M059J (cell line): ENCODE results near the gene TAF4B. TPM values are rescaled to one million over a fixed set of nuclear protein-coding genes. Genes with fewer than 3 reads are reported as not detected.
A peak's percentile ranks its signal among the peaks of the same experiment; 100 is the strongest.
"Not testable (repeated sequence)": the region's sequence is repeated elsewhere in the genome, so short reads cannot be mapped to it uniquely, and the experiment has no call there.

ENCODE experiments used
- DNase-seq: peaks from one replicate; pipeline ENCODE4 v3.0.0-alpha.2; 2012; ENCODE audit warnings: low read depth
- total RNA-seq: library from RNA; depleted of rRNA; stranded (reverse); fragments of >200 nt; shearing (Covaris generic); gene quantifications from 2 replicates; pipeline ENCODE4 v1.2.3, GENCODE V29; 2014

Gene TAF4B
- total RNA-seq, 1 experiment from 2014 or later: 3.8 TPM

- DNase-seq: no peak
Measured at GRCh38 chr18:26233208-26233607, 7.0 kb downstream of the TAF4B start.

DNA sequence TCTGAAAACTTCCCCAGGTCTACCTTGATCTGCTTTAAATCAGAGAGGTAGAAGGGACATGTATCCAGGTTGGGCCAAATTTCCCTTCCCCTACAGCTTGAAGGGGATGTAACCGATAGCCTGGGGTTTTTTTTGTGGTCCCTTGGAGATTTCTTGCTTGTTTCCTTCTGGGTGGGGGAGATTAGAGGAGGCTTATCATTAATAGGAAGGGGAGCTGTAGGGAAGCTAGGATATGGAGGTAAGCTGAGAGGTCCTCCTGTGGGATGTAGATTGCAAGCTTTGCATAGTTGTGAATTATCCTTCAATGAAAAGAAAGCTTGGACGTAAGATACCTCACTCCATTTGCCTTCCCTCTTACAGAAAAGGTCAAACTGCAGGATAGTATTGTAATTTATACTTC is 11.1 kb downstream of the TAF4B start:
- not testable (repeated sequence) for DNase-seq

DNA sequence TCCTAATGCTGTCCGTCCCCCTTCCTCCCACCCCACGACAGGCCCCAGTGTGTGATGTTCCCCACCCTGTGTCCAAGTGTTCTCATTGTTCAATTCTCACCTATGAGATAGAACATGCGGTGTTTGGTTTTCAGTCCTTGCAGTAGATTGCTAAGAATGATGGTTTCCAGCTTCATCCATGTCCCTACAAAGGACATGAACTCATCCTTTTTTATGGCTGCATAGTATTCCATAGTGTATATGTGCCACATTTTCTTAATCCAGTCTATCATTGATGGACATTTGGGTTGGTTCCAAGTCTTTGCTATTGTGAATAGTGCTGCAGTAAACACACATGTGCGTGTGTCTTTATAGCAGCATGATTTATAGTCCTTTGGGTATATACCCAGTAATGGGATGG is 12.5 kb downstream of the TAF4B start:
- DNase-seq: not testable (repeated sequence)

- DNase-seq: not testable (repeated sequence)
Measured at GRCh38 chr18:26242392-26242791, 16.1 kb downstream of the TAF4B start.

- not testable (repeated sequence) for DNase-seq
Measured at GRCh38 chr18:26245434-26245833, 19.2 kb downstream of the TAF4B start.

GRCh38 chr18:26252411-26252810 is 26.2 kb downstream of the TAF4B start:
- DNase-seq: no peak

- DNase-seq: not testable (repeated sequence)
Measured at GRCh38 chr18:26254808-26255207, 28.6 kb downstream of the TAF4B start.

DNA sequence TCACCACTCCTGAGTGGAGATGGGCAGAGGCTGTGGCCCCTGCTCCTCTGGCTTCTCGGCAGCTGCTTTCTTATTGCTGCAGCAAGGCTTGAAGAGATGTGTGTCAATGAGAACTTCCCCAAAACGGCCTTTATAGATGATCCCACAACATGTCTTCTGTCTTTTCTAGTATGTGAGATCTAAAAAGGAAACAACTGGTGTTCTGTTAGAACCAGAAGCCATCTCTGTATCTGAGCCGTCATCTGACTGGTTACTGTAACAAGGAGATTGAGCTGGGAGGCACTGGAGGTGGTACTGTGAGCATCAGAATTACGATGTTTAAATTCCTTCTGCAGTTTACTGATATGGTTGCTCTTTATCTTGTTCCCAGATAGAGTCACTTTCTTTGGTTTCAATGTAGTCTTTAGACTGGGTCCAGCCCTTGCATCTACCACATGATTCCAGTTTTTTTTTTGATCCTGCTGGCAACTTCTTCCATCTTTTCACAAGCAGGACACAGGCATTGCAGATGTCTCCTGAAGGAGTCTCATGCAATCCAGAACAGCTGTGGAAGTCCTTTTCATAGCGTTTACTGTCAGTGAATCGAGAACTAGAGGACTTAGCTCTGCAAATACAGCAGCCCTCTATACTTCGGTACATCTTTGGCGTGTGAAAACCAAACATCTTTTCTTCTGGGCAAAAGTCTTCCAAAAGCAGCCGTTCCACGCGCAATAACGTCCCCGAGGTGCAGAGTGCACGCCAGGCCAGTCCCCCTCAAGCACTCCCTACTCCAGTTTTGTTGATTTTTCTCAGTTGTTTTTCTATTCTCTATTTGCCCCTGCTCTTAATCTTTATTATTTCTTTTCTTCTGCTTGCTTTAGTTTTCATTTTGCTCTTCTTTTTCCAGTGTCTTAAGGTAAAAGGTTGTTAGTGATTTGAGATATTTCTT is 29.7 kb downstream of the TAF4B start:
- no peak for DNase-seq

GRCh38 chr18:26258711-26259110 is 32.5 kb downstream of the TAF4B start:
- DNase-seq: no peak

DNA sequence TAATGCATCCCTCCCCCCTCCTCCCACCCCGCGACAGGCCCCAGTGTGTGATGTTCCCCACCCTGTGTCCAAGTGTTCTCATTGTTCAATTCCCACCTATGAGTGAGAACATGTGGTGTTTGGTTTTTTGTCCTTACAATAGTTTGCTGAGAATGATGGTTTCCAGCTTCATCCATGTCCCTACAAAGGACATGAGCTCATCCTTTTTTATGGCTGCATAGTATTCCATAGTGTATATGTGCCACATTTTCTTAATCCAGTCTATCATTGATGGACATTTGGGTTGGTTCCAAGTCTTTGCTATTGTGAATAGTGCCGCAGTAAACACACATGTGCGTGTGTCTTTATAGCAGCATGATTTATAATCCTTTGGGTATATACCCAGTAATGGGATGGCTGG is 33.2 kb downstream of the TAF4B start:
- DNase-seq: not testable (repeated sequence)

DNA sequence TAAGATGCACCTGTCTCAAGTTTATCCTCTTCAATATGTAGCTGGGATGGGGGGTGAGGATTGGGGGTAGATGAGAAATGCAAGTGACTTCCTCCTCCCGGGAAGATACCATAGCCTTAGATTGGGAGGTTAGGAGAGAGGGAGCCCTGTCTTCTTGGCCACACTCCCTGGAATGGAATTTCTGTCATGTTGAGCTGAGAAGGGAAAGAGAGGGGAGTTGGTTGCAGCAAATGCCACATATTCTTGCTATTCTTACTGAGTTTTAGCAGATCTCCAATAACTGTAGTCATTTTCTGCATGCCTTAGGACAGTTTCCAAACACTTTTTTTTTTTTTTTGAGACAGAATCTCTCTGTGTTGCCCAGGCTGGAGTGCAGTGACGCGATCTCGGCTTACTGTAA is 35.9 kb downstream of the TAF4B start:
- no peak for DNase-seq

DNA sequence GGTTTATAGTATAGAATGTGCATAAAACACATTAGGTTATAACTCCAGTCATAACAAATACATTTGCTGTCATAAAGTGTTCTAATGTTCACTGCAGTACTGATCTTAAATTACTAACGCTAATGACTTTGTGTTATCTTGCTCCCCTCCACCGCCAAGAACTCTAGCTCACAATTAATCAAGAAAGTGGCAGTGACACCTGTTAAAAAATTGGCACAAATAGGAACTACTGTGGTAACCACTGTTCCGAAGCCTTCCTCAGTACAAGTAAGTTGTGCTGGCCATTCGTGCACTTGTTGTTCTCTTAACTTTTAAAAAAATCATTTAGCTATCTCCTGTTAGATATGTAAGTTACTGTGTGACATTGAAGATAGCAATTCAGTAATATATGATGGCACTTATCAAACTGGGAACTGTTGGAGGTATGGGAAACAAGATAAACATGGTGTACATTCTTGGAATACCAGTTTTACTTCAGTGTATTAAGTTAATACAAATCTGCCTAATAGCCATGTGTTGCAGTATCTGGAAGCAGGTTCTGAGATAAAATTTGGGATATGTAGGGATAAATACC is 41.2 kb downstream of the TAF4B start:
- DNase-seq: no peak

DNA sequence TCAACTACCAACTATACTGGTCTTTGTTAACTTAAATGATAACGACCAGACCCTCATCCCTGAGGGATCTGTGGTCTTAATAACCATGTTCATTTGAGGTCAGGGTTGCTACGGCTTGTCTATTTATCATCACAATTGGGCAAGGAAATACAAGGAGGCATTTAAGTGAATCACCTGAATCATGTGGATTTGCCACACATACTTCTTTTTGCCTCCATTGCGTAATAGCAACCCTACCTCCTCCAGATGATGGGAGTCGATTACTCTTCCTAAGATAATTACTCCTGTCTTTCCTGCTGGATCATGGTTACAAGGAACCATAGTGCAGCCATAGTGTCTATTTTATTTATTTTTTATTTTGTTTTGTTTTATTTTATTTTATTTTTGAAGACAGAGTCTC is 42.2 kb downstream of the TAF4B start:
- peak; percentile 30 for DNase-seq

GRCh38 chr18:26271917-26272549 is 45.8 kb downstream of the TAF4B start:
- no peak for DNase-seq

DNA sequence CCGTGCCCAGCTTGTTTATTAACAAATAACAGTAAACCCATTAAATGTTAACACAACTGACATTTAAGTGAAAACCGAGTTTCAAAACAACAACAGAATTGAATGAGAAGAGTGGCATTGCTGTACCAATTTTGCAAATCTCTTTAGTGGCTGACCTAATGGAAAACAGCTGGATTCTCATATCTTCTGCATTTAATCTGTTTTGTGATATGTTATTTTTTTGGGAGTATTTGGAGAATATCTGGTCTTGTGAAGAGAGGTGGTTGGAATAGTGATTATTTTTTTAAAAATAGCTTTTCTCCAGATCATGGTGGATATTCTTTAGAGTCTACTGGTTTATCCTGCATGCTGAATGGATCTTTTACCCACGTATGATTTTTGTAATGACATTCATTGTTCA is 51.1 kb downstream of the TAF4B start:
- no peak for DNase-seq

- no peak for DNase-seq
Measured at GRCh38 chr18:26279428-26279827, 53.2 kb downstream of the TAF4B start.

DNA sequence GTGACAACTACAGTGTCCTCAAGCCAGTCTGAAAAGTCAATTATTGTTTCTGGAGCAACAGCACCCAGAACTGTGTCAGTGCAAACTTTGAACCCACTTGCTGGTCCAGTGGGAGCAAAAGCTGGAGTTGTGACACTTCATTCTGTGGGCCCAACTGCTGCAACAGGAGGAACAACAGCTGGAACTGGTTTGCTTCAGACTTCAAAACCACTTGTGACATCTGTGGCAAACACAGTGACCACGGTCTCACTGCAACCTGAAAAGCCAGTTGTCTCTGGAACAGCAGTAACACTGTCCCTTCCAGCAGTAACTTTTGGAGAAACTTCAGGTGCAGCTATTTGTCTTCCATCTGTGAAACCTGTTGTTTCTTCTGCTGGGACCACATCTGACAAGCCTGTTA is 59.8 kb downstream of the TAF4B start:
- DNase-seq: no peak

GRCh38 chr18:26287644-26288043 is 61.4 kb downstream of the TAF4B start:
- DNase-seq: no peak

GRCh38 chr18:26290385-26290784 is 64.1 kb downstream of the TAF4B start:
- peak; percentile 5 for DNase-seq

DNA sequence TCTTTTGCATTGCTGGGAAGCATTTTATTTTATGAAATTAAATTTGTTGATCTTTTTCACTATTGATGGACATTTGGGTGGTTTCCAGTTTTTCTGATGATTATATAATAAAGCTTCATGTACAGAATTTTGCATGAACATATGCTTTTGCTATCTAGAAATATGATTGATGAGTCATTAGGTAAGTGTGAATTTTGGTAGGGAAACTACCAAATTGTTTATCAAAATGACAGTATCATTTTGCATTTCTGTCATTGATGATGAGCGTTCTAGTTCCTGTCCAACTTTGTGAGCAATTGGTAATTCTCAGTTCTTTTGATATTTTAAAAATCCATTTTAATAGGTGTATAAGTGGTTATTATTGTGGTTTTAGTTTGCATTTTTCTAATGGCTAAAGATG is 67.7 kb downstream of the TAF4B start:
- DNase-seq: no peak

GRCh38 chr18:26298107-26298506 is 71.9 kb downstream of the TAF4B start:
- DNase-seq: no peak

- DNase-seq: peak; percentile 11
Measured at GRCh38 chr18:26301681-26302080, 75.4 kb downstream of the TAF4B start.

GRCh38 chr18:26303222-26303621 is 77.0 kb downstream of the TAF4B start:
- DNase-seq: not testable (repeated sequence)
